ENCODE results near the gene KCNK17.

DNA sequence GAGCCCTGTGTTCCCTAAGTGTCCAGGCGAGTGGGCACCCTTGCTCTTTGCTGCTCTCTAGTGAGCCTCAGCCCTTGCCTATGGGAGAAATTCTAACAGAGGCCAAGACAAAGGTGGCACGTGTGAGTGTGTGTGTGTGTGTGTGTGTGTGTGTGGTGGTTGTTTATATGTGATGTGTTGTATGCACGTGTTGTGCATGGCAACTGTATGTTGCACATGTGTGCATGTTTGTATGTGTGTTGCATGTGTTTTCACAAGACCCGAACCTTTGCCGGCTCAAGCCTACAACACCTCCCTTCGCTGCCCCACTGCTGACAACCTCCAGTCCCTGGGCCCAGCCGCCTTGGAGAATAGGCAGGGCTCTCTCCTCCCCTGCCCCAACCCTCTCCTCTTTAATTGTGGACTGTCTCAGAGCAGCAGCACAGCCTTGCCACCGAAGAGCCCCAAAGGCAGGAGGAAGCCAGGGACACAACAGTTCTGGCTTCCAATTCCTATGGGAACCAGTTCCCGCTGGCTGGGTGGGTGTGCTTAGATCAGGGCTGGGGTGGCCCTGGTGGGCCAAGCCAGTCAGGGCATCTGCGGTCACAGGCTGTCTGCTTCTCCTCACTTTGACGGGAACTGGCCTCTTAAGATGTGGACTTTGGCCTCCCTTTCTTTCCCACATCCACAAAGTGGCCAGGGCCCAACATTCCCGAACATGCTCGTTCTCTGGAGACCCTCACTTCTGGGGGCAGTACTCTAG is 5.6 kb upstream of the KCNK17 start:
- TF ChIP-seq, protein P1, sequence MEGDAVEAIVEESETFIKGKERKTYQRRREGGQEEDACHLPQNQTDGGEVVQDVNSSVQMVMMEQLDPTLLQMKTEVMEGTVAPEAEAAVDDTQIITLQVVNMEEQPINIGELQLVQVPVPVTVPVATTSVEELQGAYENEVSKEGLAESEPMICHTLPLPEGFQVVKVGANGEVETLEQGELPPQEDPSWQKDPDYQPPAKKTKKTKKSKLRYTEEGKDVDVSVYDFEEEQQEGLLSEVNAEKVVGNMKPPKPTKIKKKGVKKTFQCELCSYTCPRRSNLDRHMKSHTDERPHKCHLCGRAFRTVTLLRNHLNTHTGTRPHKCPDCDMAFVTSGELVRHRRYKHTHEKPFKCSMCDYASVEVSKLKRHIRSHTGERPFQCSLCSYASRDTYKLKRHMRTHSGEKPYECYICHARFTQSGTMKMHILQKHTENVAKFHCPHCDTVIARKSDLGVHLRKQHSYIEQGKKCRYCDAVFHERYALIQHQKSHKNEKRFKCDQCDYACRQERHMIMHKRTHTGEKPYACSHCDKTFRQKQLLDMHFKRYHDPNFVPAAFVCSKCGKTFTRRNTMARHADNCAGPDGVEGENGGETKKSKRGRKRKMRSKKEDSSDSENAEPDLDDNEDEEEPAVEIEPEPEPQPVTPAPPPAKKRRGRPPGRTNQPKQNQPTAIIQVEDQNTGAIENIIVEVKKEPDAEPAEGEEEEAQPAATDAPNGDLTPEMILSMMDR (conservative IDR thresholded peaks at IDR 0.05; ENCODE audit: low read depth, low read length), result no peak
- no peak for TF ChIP-seq EZH2 (IDR thresholded peaks at IDR 0.05; ENCODE audit: low read length, unreplicated experiment)

Data from PC-3 (cell line).